Posterior vena cava (tissue), 2 donors: ENCODE data around the gene CADPS2. TPM values are rescaled to one million over a fixed set of nuclear protein-coding genes. Genes with fewer than 3 reads are reported as not detected.

ENCODE experiments used
- DNase-seq: peaks from one replicate; pipeline ENCODE4 v3.0.0-alpha.2; 2020; ENCODE audit warnings: low spot score
- intact Hi-C, 2 donors: fragments of 100-400 bp; cut with DNase I; formaldehyde crosslinking; loops; one replicate each; pipeline versions ENCODE4 v1.14.1 to v1.14.2; 2022 to 2023
- total RNA-seq, 2 donors: library from RNA; stranded (reverse); fragmentation: NEBNext Ultra II Directional; extraction: Animal tissue kit (Norgen Biotek cat#: 25700); gene quantifications; one replicate each; pipeline ENCODE4 v1.2.1, GENCODE V29; 2021
- donor health status: DM: yes; HTN: yes; CAD: no.
- donor health status: DM: yes; HTN: yes; CAD: no.

Gene CADPS2
- total RNA-seq, 2 donors from 2014 or later: 15.6 to 19.1 TPM

GRCh38 chr7:122561326-122561725 lies 324.9 kb downstream of the CADPS2 start:
- DNase-seq: no peak

GRCh38 chr7:122556873-122557542 lies 329.3 kb downstream of the CADPS2 start:
- intact Hi-C loops: no loop called here

More at GRCh38 chr7:122561326-122561725, 324.9 kb downstream of the CADPS2 start:
- intact Hi-C loops: no loop called here

GRCh38 chr7:122556219-122556618 lies 330.0 kb downstream of the CADPS2 start:
- intact Hi-C loops: no loop called here
- no peak for DNase-seq

More at GRCh38 chr7:122556873-122557542, 329.3 kb downstream of the CADPS2 start:
- DNase-seq: no peak

DNA sequence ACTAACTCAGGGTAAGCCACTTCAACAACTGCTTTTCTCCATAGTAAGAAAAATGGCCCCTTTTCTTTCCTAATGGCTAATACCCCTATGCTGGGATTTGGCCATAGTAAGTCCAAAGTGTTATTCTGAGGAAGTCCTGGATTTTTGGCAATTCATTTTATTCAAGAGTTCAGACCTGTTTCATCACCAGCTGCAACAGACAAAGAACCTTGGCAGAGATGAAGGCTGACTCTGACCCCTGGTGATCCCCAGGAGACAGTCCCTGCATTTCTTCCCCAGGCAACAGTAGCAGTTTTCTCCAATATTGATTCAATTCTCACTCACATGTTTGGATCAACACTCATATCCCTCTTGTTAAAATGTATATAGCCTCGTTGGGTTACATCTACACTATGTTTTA lies 332.5 kb downstream of the CADPS2 start:
- no peak for DNase-seq
- intact Hi-C loops: no loop called here

DNA sequence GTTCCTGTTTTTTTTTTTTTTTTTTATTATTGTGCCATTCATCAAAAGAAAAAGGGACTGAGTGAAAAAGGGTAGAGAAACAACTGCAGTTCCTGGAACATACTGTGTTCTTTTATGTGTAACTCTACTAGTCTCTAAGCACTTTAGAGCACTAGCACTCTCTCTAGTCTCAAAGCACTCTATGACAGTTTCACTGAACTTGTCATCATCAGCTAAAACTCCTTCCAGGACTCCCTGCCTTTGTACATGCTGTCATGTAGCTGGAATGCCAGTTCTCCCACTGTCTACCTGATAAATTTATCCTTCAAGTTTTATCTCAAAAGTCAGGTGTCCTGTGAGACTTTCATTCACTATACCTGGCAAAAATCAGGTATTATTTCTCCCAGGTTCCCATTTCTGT lies 333.5 kb downstream of the CADPS2 start:
- no peak for DNase-seq
- intact Hi-C loops: no loop called here

- intact Hi-C loops: no loop called here
- no peak for DNase-seq
Observed at GRCh38 chr7:122550545-122550944, 335.7 kb downstream of the CADPS2 start.

DNA sequence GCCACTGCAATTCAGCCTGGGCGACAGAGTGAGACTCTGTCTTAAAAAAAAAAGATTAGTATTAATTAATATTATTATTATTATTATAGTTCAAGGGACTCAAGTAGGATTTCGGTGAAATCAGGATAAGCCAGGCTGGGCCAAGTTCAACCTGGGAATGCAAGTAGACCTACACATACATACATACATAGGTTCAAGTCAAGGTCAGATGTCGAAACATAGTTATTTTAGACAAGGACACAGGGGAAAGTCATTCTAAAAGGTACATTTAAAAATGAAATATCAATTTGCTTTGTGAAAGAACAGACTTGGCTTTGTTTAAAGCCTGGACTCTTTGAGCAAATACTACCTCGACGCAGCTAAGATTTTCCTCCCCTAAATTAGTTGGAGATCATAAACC lies 336.7 kb downstream of the CADPS2 start:
- intact Hi-C loops: no loop called here
- no peak for DNase-seq

DNA sequence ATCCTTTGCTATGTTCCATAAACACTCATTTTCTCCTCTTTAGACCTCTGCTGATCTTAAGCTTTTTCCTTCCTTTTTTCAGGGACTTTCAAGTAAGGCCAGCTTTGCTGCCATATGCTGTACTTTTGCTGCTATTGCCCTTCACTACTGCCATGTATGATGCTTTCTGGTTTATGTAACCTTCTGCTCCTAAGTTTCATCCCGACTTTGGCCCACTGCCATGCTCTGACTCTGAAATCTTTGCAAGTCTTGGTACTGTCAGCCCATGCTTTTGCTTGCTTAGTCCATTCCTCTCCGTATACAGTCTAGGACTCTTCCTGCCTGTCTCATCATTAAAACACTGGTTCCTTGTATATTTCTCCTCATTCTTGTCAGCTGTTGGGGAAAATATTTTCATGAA lies 339.8 kb downstream of the CADPS2 start:
- intact Hi-C loops: no loop called here
- DNase-seq: no peak

DNA sequence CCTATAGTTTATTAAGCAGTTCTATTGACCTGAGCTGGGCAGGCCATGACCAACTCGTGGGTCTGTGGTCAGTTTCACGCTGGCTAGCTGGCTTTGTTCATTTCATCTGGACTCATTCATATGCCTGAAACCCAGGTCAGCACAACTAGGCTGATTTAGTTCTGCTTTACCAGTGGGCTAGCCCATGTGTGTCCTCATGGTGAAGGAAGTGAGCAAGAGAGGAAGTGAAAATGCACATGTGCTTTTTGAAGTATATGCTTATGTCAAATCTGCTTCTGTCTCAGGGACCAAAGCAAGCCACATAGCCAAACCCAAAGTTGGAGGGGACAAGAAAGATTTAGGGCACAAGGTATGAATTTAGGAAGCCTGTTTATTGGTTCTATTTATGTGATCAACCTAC lies 341.8 kb downstream of the CADPS2 start:
- intact Hi-C loops: no loop called here
- DNase-seq: no peak

DNA sequence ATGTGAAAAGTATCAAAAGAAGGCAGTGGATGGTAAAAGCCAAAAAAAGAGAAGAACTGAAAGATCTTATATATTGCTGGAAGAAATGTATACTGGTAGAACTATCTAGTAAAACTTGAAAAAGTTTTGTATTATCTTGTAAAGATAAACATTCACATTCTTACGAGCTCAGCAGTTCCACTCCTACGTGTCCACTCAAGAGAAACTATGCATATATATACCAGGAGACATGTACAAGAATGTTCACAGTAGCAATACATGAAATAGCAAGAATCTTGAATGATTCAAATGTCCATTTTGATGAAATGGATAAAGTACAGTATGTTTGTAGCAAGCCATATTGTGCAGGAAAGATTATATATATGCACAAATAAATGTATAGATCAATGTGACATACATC lies 342.4 kb downstream of the CADPS2 start:
- intact Hi-C loops: no loop called here
- no peak for DNase-seq

GRCh38 chr7:122543166-122543565 lies 343.1 kb downstream of the CADPS2 start:
- intact Hi-C loops: no loop called here
- no peak for DNase-seq

DNA sequence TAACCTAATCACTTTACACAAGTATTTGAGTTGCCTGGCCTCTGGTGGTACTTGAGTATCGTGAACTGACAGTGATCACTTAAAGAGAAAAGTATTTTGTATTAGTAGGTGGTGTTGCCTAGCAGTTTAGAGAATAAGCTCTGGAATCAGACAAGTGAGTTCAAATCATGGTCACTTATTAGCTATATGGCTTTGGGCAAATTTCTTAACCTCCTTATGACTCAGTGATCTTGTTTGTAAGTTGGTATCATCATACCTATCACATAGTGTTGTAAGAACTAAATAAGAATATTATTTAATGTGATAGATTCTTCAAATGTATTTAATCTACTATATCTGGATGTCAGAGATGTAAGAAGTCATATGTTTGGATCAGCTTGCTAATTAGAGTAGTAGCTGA lies 351.2 kb downstream of the CADPS2 start:
- no peak for DNase-seq
- intact Hi-C loops: loop anchor here in 1 of 2 donors (10.0 kb wide), 1 partner anchor 320 kb away; no protein-coding TSS in a partner anchor

DNA sequence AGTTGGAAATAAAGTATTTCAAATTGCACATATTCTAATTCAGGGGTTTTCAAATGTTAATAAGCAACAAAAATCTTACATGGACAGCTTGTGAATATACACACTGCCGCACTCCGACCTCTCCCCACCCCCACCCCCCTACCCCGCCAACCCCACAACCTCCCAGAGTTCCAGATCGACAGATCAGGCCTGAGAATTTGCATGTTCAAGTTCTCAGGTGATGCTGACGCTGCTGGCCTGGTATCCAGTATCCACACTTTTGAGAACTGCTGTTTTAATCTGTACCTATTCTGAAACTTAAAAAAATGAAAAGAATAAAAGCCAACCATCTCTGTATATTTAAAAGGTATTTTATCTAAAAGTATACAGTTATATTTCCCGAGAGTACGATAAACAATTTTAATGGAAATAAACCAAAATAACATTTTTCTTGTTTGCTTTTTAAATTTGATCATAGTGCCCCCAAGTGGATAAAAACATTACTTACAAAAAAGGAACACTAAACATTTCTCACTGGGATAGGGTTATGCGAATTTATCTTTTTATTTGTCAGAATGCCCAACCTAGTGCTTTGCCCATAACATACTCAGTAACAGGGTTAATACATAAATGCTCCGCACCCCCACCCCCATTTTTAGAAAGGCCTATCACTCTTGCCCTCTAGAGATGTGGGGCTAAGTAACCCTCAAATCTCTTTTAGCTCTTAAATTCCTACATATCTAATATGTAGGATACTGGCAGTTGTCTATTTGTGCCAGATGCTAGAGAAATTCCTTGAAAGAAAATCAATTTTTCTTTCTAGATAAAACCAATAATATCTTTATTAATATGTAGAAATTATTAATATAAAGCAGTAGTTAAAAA lies 353.6 kb downstream of the CADPS2 start:
- intact Hi-C loops: loop anchor here in 1 of 2 donors (10.0 kb wide), 1 partner anchor 318 kb away; no protein-coding TSS in a partner anchor
- no peak for DNase-seq

DNA sequence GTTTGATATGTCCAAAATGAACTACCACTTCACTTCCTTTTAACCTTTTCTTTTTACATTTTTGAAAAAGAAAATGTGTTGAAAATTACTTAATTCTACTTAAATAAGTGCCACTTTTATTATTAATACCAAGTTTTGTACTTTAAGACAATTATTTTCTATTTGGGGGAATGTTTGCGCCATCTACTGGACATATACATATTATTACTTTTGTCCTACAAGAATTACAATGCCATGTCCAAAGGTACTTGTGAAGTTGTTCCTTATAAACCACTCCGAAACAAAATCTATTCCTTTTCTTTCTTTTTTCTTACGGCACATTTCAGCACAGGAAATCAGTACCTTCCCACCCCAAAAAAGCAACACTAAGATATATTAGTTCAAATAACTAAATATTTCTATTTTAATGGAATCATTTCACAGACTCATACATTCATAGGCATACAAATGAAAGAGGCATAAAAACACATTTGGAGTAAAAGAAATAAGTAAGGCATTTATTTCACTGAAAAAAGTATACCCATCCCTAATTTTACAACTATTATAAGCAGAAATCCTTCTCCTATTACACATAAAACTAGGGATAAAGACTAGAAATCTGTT lies 357.3 kb downstream of the CADPS2 start:
- intact Hi-C loops: no loop called here
- DNase-seq: no peak

DNA sequence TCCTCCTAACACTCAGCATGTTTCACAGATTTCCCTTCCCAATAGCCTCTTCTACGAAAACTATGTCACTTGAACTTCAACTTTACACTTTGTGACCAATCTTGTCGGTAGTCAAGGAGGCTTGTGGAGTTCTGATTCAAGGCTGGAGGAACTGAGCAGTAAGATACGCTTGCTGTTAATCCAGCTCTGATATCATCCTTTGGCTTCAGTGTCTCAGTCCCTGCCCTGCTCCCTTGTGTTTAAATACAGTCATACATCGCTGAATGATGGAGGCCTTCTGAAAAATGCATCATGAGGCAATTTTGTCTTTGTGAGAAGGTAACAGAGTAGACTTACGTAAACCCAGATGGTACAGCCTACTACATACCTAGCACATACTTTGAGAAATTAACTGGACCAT lies 360.9 kb downstream of the CADPS2 start:
- no peak for DNase-seq
- intact Hi-C loops: no loop called here

- no peak for DNase-seq
- intact Hi-C loops: no loop called here
Observed at GRCh38 chr7:122521767-122522166, 364.5 kb downstream of the CADPS2 start.

- intact Hi-C loops: no loop called here
- no peak for DNase-seq
Observed at GRCh38 chr7:122520971-122521555, 365.2 kb downstream of the CADPS2 start.

GRCh38 chr7:122518488-122518887 lies 367.8 kb downstream of the CADPS2 start:
- DNase-seq: no peak
- intact Hi-C loops: no loop called here

DNA sequence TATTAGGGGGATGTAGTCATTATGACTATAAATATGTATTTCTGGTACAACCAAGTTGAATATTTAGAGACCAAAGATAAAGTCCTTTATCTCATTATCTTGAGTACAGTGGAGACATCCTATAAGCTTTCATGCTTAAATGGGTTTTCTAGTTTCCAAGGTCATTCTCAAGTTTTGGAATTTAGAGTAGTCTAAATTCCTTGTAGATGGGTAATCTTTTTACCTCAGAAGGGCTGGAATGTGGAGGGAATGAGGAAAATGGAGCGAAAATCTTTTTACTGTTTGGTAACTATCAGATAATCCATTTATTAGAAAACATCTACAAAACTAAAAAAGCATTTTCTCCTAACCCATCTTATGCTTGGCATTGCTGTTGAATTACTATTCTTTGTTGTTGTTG lies 368.7 kb downstream of the CADPS2 start:
- intact Hi-C loops: no loop called here

DNA sequence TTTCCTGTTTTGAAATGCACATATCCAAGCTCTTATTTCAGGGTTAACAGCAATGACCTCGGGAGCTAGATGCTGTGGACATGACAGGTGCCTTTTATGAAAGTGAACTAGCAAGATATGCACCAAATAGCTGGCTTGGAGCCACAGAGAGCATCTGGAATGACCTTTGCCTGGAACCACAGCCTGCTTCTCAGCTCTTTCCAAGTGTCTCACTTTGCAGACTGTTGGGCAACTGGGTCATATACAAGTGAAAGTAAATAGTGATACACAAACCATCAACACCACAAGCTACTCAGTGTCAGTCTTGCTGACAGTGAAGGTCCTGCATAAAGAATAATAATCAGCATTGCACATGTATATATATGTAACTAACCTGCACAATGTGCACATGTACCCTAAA lies 370.9 kb downstream of the CADPS2 start:
- intact Hi-C loops: no loop called here
- no peak for DNase-seq

More for the DNA sequence above, 368.7 kb downstream of the CADPS2 start:
- DNase-seq: no peak
